ENCODE data around the gene PRSS3. TPM values are rescaled to one million over a fixed set of nuclear protein-coding genes. Genes with fewer than 3 reads are reported as not detected.

PRSS3 gene
- total and polyA plus RNA-seq, 10 of the 15 experiments (the other 5 are each of a cell fraction or from before 2014, with no cell fraction given) = 0.54 TPM; not detected in 9

DNA sequence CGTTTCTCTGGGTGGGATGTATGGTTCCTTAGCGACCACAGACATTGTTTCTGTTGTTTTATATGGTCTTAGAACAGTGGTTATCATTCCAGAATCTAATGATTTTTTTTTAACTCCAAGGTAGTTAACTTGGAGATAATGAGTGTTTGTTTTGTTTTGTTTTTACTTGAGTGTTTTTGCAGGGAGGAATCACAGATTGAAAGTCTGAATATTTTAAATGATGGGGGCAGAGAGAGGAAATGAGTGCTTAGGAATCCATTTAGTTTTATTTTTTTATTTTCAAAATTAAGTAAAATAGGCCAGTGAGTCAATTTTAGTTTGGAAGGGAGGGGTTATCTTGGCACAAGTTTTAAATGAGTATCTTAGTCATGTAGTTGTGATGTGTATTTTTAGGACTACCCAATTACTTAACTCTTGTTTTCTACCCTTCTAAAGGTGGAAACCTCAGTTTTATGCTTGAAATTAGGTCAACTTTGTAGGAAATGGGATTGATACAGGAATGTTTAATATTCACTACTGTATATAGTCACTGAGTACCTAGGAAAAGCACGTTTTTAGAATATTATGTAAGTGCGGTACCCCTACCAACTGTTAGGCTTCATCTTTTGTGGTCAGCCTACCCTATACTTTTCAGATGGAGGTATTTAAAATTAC is 23.6 kb downstream of the PRSS3 start:
- WGBS (ENCODE audit: insufficient coverage, insufficient replicate concordance, low lambda C conversion rate, missing lambda C conversion rate) = 28% methylated on average over 4 of the region's 4 CpGs
- in situ Hi-C loops (cut with MboI) = no loop called here
- ChIA-PET SMC1A (ENCODE audit: uncharacterized antibody, unreplicated experiment) (interaction anchor here (0.6 to 1.6 kb wide), 4 partner anchors 9 to 65 kb away, joined by 3 to 4 read pairs (median 4); no protein-coding TSS in a partner anchor), CTCF (interaction anchor here (0.9 to 1.2 kb wide), 3 partner anchors 15 to 33 kb away, joined by 3 to 5 read pairs (median 5); no protein-coding TSS in a partner anchor), POLR2A (interaction anchor here (0.6 to 0.9 kb wide), 3 partner anchors 15 to 206 kb away, joined by 3 to 4 read pairs (median 3); no protein-coding TSS in a partner anchor), RAD21 (ENCODE audit: unreplicated experiment) (interaction anchor here (0.7 to 1.3 kb wide), 3 partner anchors 14 to 106 kb away, joined by 3 to 4 read pairs (median 3); no protein-coding TSS in a partner anchor)
- H3K79me2 ChIP-seq (ENCODE audit: control insufficient read depth, insufficient read depth, low read length) = peaks cover 65% of the 10 kb centered on the region
- intact Hi-C loops (cut with micrococcal nuclease; ENCODE audit: unreplicated experiment) = no loop called here
- no TSS peak for BruUV-seq (replicated peaks)
- no peaks in the 10 kb centered on the region for H3K27me3 ChIP-seq (replicated peaks in 1 of 2; ENCODE audit: control insufficient read depth in 2 of 2, insufficient read depth in 2 of 2, low read length in 1 of 2)
- peak overlapping the region; percentile 80 for H3K4me2 ChIP-seq (ENCODE audit: control insufficient read depth, insufficient read depth)
- FAIRE-seq (no peak), ATAC-seq (no peak), DNase-seq (ENCODE audit: low read depth, low spot score) (no peak)
- H3K27ac ChIP-seq (ENCODE audit: control insufficient read depth, insufficient read depth) = peak overlapping the region; percentile 95
- TF ChIP-seq ATF7 (IDR thresholded peaks at IDR 0.05; ENCODE audit: low read depth) (0 out of 2 replicates have a peak, but pooled peaks have one; percentile 15), CBX5 (IDR thresholded peaks at IDR 0.05; ENCODE audit: low read depth) (no peak), MXI1 (IDR thresholded peaks at IDR 0.05; ENCODE audit: low read depth, low read length) (0 out of 2 replicates have a peak, but pooled peaks have one; percentile 4), ZNF622 (IDR thresholded peaks at IDR 0.05) (no peak), NBN (IDR thresholded peaks at IDR 0.05) (0 out of 2 replicates have a peak, but pooled peaks have one; percentile 15)
- TF ChIP-seq, protein P1, sequence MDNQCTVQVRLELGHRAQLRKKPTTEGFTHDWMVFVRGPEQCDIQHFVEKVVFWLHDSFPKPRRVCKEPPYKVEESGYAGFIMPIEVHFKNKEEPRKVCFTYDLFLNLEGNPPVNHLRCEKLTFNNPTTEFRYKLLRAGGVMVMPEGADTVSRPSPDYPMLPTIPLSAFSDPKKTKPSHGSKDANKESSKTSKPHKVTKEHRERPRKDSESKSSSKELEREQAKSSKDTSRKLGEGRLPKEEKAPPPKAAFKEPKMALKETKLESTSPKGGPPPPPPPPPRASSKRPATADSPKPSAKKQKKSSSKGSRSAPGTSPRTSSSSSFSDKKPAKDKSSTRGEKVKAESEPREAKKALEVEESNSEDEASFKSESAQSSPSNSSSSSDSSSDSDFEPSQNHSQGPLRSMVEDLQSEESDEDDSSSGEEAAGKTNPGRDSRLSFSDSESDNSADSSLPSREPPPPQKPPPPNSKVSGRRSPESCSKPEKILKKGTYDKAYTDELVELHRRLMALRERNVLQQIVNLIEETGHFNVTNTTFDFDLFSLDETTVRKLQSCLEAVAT (IDR thresholded peaks at IDR 0.05) = 0 out of 2 replicates have a peak, but pooled peaks have one; percentile 36
- no peaks in the 10 kb centered on the region for H4K20me1 ChIP-seq (ENCODE audit: control insufficient read depth, insufficient read depth)
- H3K9ac ChIP-seq (ENCODE audit: control insufficient read depth, insufficient read depth, low read length) = peak overlapping the region; percentile 94
- no peaks in the 10 kb centered on the region for H3K9me3 ChIP-seq (replicated peaks; ENCODE audit: control insufficient read depth, insufficient read depth, low read length)
- no peaks in the 10 kb centered on the region for H3K36me3 ChIP-seq (ENCODE audit: control insufficient read depth in 2 of 2, insufficient read depth in 2 of 2, low read length in 1 of 2)
- H2AFZ ChIP-seq (ENCODE audit: control insufficient read depth, low read depth, low read length) = no peak overlapping the region
- peak overlapping the region; percentile 95 for H3K4me3 ChIP-seq
- peaks cover 21% of the 10 kb centered on the region for H3K4me1 ChIP-seq (ENCODE audit: control insufficient read depth, insufficient read depth, low read length)

Data from GM12878 (cell line).